ENCODE results near the gene RBM47. TPM values are rescaled to one million over a fixed set of nuclear protein-coding genes. Genes with fewer than 3 reads are reported as not detected.

RBM47 gene
- total RNA-seq, 2 experiments from 2014 or later: 0.27 to 0.92 TPM

- Histone ChIP-seq H3K36me3 (ENCODE audit: insufficient read depth, low read length) (no peaks in the 10 kb centered on the region), H3K27me3 (ENCODE audit: control insufficient read depth in 1 of 2, insufficient read depth in 2 of 2, low read length in 2 of 2) (peaks cover 3 to 14% of the 10 kb centered on the region in 2 experiments), H3K9me3 (ENCODE audit: control insufficient read depth in 1 of 2, insufficient read depth in 1 of 2, low read length in 2 of 2) (no peaks in the 10 kb centered on the region), H3K4me3 (ENCODE audit: low read length) (no peak overlapping the region), H3K27ac (ENCODE audit: low read depth in 1 of 2, low read length in 2 of 2) (no peak overlapping the region), H3K4me1 (ENCODE audit: insufficient read depth, low read length) (no peaks in the 10 kb centered on the region)
- ChIA-PET CTCF (interaction anchor here (0.6 kb wide), 1 partner anchor 20 kb away, joined by 4 read pairs; no protein-coding TSS in a partner anchor), POLR2A (no interaction called here)
- intact Hi-C loops (cut with DNase I, micrococcal nuclease): no loop called here
- Mint-ChIP-seq H3K9me3 (no peaks in the 10 kb centered on the region), H3K36me3 (ENCODE audit: low read depth) (no peaks in the 10 kb centered on the region), H3K27ac (no peak overlapping the region), H3K4me1 (ENCODE audit: low read depth) (no peaks in the 10 kb centered on the region), H3K4me3 (no peak overlapping the region), H3K27me3 (peaks cover 25% of the 10 kb centered on the region)
- ATAC-seq (ENCODE audit: poor library complexity): no peak
- DNase-seq: peak in 3 of 14 experiments; percentile 40 to 78 (median 73)
- TF ChIP-seq, protein P1, sequence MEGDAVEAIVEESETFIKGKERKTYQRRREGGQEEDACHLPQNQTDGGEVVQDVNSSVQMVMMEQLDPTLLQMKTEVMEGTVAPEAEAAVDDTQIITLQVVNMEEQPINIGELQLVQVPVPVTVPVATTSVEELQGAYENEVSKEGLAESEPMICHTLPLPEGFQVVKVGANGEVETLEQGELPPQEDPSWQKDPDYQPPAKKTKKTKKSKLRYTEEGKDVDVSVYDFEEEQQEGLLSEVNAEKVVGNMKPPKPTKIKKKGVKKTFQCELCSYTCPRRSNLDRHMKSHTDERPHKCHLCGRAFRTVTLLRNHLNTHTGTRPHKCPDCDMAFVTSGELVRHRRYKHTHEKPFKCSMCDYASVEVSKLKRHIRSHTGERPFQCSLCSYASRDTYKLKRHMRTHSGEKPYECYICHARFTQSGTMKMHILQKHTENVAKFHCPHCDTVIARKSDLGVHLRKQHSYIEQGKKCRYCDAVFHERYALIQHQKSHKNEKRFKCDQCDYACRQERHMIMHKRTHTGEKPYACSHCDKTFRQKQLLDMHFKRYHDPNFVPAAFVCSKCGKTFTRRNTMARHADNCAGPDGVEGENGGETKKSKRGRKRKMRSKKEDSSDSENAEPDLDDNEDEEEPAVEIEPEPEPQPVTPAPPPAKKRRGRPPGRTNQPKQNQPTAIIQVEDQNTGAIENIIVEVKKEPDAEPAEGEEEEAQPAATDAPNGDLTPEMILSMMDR (IDR thresholded peaks at IDR 0.05): no peak
Observed at GRCh38 chr4:40621592-40622512, 7.8 kb downstream of the RBM47 start.

- H3K9me3 Mint-ChIP-seq: no peaks in the 10 kb centered on the region
- H3K27ac Mint-ChIP-seq: no peak overlapping the region
- H3K4me3 Mint-ChIP-seq: no peak overlapping the region
- TF ChIP-seq, protein P1 (IDR thresholded peaks at IDR 0.05): no peak
- ATAC-seq (ENCODE audit: poor library complexity) (no peak), DNase-seq (no peak)
- CTCF ChIA-PET: no interaction called here
- Histone ChIP-seq H3K27ac (ENCODE audit: low read depth in 1 of 2, low read length in 2 of 2) (no peak overlapping the region), H3K9me3 (ENCODE audit: control insufficient read depth in 1 of 2, insufficient read depth in 1 of 2, low read length in 2 of 2) (no peaks in the 10 kb centered on the region), H3K36me3 (ENCODE audit: insufficient read depth, low read length) (no peaks in the 10 kb centered on the region), H3K4me1 (ENCODE audit: insufficient read depth, low read length) (no peaks in the 10 kb centered on the region), H3K4me3 (ENCODE audit: low read length) (no peak overlapping the region), H3K27me3 (ENCODE audit: control insufficient read depth in 1 of 2, insufficient read depth in 2 of 2, low read length in 2 of 2) (peaks cover 3 to 9% of the 10 kb centered on the region in 2 experiments)
- intact Hi-C loops (cut with DNase I, micrococcal nuclease): no loop called here
- H3K27me3 Mint-ChIP-seq: peaks cover 19% of the 10 kb centered on the region
- H3K36me3 Mint-ChIP-seq (ENCODE audit: low read depth): no peaks in the 10 kb centered on the region
- POLR2A ChIA-PET: no interaction called here
- no peaks in the 10 kb centered on the region for H3K4me1 Mint-ChIP-seq (ENCODE audit: low read depth)
Observed at GRCh38 chr4:40621229-40621591, 8.5 kb downstream of the RBM47 start.

DNA sequence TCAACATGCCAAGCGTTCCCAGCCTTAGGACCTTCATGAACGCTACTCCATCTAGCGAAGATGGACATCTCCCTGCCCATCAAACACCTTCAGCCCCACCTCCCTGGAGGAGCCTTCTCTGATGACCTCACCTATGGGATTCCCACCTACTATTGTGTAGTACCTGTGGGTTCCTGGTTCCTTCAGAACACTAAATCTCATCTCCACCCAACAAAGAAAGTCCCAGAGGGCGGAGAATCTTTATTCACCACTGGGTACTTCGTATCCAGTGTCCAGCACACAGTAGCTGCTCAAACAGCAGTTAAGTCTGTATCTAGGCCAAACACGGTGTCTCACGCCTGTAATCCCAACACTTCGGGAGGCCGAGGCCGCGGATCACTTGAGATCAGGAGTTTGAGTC is 10.1 kb downstream of the RBM47 start:
- intact Hi-C loops (cut with DNase I, micrococcal nuclease): no loop called here
- H3K9me3 Mint-ChIP-seq: no peaks in the 10 kb centered on the region
- DNase-seq: no peak
- Histone ChIP-seq H3K36me3 (ENCODE audit: insufficient read depth, low read length) (no peaks in the 10 kb centered on the region), H3K4me3 (ENCODE audit: low read length) (no peak overlapping the region), H3K9me3 (ENCODE audit: control insufficient read depth in 1 of 2, insufficient read depth in 1 of 2, low read length in 2 of 2) (no peaks in the 10 kb centered on the region), H3K4me1 (ENCODE audit: insufficient read depth, low read length) (no peaks in the 10 kb centered on the region), H3K27me3 (ENCODE audit: control insufficient read depth in 1 of 2, insufficient read depth in 2 of 2, low read length in 2 of 2) (peaks cover 3% of the 10 kb centered on the region in 2 experiments), H3K27ac (ENCODE audit: low read depth in 1 of 2, low read length in 2 of 2) (no peak overlapping the region)
- H3K36me3 Mint-ChIP-seq (ENCODE audit: low read depth): no peaks in the 10 kb centered on the region
- no peak for ATAC-seq (ENCODE audit: poor library complexity)
- TF ChIP-seq, protein P1 (IDR thresholded peaks at IDR 0.05): no peak
- ChIA-PET CTCF (no interaction called here), POLR2A (no interaction called here)
- H3K4me3 Mint-ChIP-seq: no peak overlapping the region
- H3K27ac Mint-ChIP-seq: no peak overlapping the region
- H3K27me3 Mint-ChIP-seq: peaks cover 12% of the 10 kb centered on the region
- H3K4me1 Mint-ChIP-seq (ENCODE audit: low read depth): peaks cover 2% of the 10 kb centered on the region

All from CD4-positive, alpha-beta T cell (primary cell).